K562 (cell line): ENCODE data around the gene ATL1. TPM values are rescaled to one million over a fixed set of nuclear protein-coding genes. Genes with fewer than 3 reads are reported as not detected.

Experiments
- ATAC-seq: fragments of 200-7000 bp; cut with Tn5 transposase; 3 replicates; pipeline ENCODE4 v1.9.1; 2020; ENCODE audit warnings: moderate library complexity
- BruUV-seq: library from RNA; stranded (reverse); fragments of 400-500 nt; replicated peaks from 2 replicates; lab custom pipeline; 2021; lab: Mats Ljungman, UMichigan
- CTCF ChIA-PET: fragments of 300-600 bp; formaldehyde crosslinking; extraction: SDS; loops from one replicate; lab custom pipeline; 2021; ENCODE audit warnings: low intra/inter-chr PET ratio; lab: Yijun Ruan, JAX
- POLR2A ChIA-PET: fragments of 300-600, 350-650 bp; sonication (Branson Sonifier 250); formaldehyde crosslinking; extraction: SDS; loops from one replicate; lab custom pipeline; 2021; ENCODE audit warnings: antibody characterized with exemption, inconsistent platforms; lab: Yijun Ruan, JAX
- DNase-seq, 4 experiments: peaks; one replicate each; pipeline versions ENCODE4 v3.0.0 to v3.0.0-alpha.2; 2011 to 2018; ENCODE audit warnings: low spot score in 3 of 4, mixed read lengths in 3 of 4; ENCODE audit errors: extremely low read depth in 1 of 4
- FAIRE-seq: peaks from 2 replicates; lab custom pipeline; 2011; peaks lifted over from hg19 to GRCh38; lab: Jason Lieb, UNC
- H2AFZ ChIP-seq: 2 replicates; pipeline ENCODE4 v1.6.0; 2011; ENCODE audit warnings: low read depth, low read length, control low read depth, inconsistent platforms
- H3K27ac ChIP-seq: fragments of 200-600 bp; 3 replicates; pipeline ENCODE4 v1.8.0; 2011; ENCODE audit warnings: low read depth, mild to moderate bottlenecking, control low read depth, inconsistent platforms, low read length, moderate library complexity, mixed read lengths; ENCODE audit errors: extremely low read depth
- H3K27me3 ChIP-seq, 2 experiments: fragments of 300-600 bp in 1 of 2; 2 replicates in 1 of 2; 3 replicates in 1 of 2; pipeline versions ENCODE4 v1.6.0 to v1.8.0; 2011; ENCODE audit warnings: inconsistent platforms in 2 of 2, low read length in 2 of 2, mild to moderate bottlenecking in 1 of 2, mixed read lengths in 1 of 2, moderate library complexity in 1 of 2; ENCODE audit not compliant: control insufficient read depth in 2 of 2, insufficient read depth in 2 of 2
- H3K36me3 ChIP-seq: fragments of 300-600 bp; 3 replicates; pipeline ENCODE4 v1.8.0; 2011; ENCODE audit warnings: mild to moderate bottlenecking, low read length, inconsistent platforms; ENCODE audit not compliant: control insufficient read depth, insufficient read depth
- H3K4me1 ChIP-seq, 2 experiments: fragments of 200-600 bp in 1 of 2; replicated peaks in 1 of 2; 2 replicates in 1 of 2; 3 replicates in 1 of 2; pipeline versions ENCODE4 v1.5.1 to v1.8.0; 2011; ENCODE audit warnings: inconsistent platforms in 2 of 2, low read length in 2 of 2, mild to moderate bottlenecking in 1 of 2, mixed read lengths in 1 of 2, moderate library complexity in 1 of 2; ENCODE audit not compliant: control insufficient read depth in 2 of 2, insufficient read depth in 2 of 2
- H3K4me2 ChIP-seq: 2 replicates; pipeline ENCODE4 v1.6.1; 2011; ENCODE audit warnings: low read length, control low read depth, inconsistent platforms, mixed read lengths; ENCODE audit not compliant: insufficient read depth
- H3K4me3 ChIP-seq: fragments of 200-600 bp; sonication (generic), shearing (Covaris generic); 2 replicates; pipeline ENCODE4 v1.5.1; 2016; ENCODE audit warnings: control low read depth, inconsistent platforms
- H3K79me2 ChIP-seq: fragments of 200-600 bp; 3 replicates; pipeline ENCODE4 v1.8.0; 2011; ENCODE audit warnings: low read length, inconsistent platforms; ENCODE audit not compliant: control insufficient read depth, insufficient read depth
- H3K9ac ChIP-seq, 2 experiments: 2 replicates each; pipeline versions ENCODE4 v1.6.0 to v1.6.1; 2011; ENCODE audit warnings: low read depth in 2 of 2, low read length in 2 of 2, control low read depth in 1 of 2, inconsistent platforms in 1 of 2, mild to moderate bottlenecking in 1 of 2, mixed read lengths in 1 of 2; ENCODE audit not compliant: insufficient read depth in 1 of 2
- H3K9me1 ChIP-seq: one replicate; pipeline ENCODE4 v1.6.0; 2011; ENCODE audit warnings: inconsistent platforms, mild to moderate bottlenecking, low read length, moderate library complexity; ENCODE audit not compliant: control insufficient read depth, insufficient read depth
- H3K9me3 ChIP-seq: replicated peaks from 2 replicates; pipeline ENCODE4 v1.5.1; 2011; ENCODE audit warnings: low read depth, low read length, inconsistent platforms; ENCODE audit not compliant: control insufficient read depth, insufficient read depth
- H4K20me1 ChIP-seq: replicated peaks from 2 replicates; pipeline ENCODE4 v1.6.1; 2011; ENCODE audit warnings: low read length, inconsistent platforms, mixed read lengths; ENCODE audit not compliant: control insufficient read depth, insufficient read depth
- BACH1 ChIP-seq: fragments of 200-800 bp; sonication (Bioruptor generic); IDR thresholded peaks from 2 replicates; pipeline ENCODE4 v1.6.1; 2016; ENCODE audit warnings: missing genetic modification characterization, missing compliant biosample characterization
- C11orf30 ChIP-seq: fragments of 450-650 bp; IDR thresholded peaks from 2 replicates; pipeline ENCODE4 v1.6.1; 2016; ENCODE audit warnings: low read depth, mild to moderate bottlenecking
- GATAD2B ChIP-seq: fragments of 450-650 bp; IDR thresholded peaks from 2 replicates; pipeline ENCODE4 v1.6.1; 2017; ENCODE audit warnings: mild to moderate bottlenecking, borderline replicate concordance
- MCM7 ChIP-seq, 2 experiments: fragments of 450-650 bp; IDR thresholded peaks; 2 replicates each; pipeline ENCODE4 v1.6.1; 2016 to 2018
- MTA1 ChIP-seq: fragments of 450-650 bp; IDR thresholded peaks from 2 replicates; pipeline ENCODE4 v1.6.1; 2017; ENCODE audit warnings: borderline replicate concordance
- NR3C1 ChIP-seq: sonication (generic); formaldehyde crosslinking; IDR thresholded peaks from 2 replicates; pipeline ENCODE4 v1.8.1; 2022; ENCODE audit warnings: missing genetic modification reagents
- TEAD2 ChIP-seq: fragments of 450-650 bp; IDR thresholded peaks from 2 replicates; pipeline ENCODE4 v1.6.1; 2016; ENCODE audit warnings: missing genetic modification characterization, control low read depth, missing compliant biosample characterization
- TOE1 ChIP-seq, 2 experiments: fragments of 450-650 bp in 1 of 2; sonication (generic) in 1 of 2; formaldehyde crosslinking in 1 of 2; IDR thresholded peaks; 2 replicates each; pipeline versions ENCODE4 v1.7.1 to v1.8.0; 2016 to 2022; ENCODE audit warnings: borderline replicate concordance in 2 of 2, mild to moderate bottlenecking in 2 of 2, antibody characterized with exemption in 1 of 2, inconsistent platforms in 1 of 2, low read depth in 1 of 2, missing genetic modification reagents in 1 of 2, moderate library complexity in 1 of 2
- XRCC5 ChIP-seq: fragments of 200-400 bp; formaldehyde crosslinking; IDR thresholded peaks from 2 replicates; pipeline ENCODE4 v1.6.1; 2017; ENCODE audit warnings: low read depth, mild to moderate bottlenecking, low read length
- ZFX ChIP-seq: sonication (generic); formaldehyde crosslinking; IDR thresholded peaks from 2 replicates; pipeline ENCODE4 v1.8.0; 2022; ENCODE audit warnings: mild to moderate bottlenecking, missing genetic modification reagents, moderate library complexity
- ZNF146 ChIP-seq: IDR thresholded peaks from one replicate; pipeline ENCODE4 v1.6.1; 2018; ENCODE audit warnings: missing compliant biosample characterization; ENCODE audit not compliant: unreplicated experiment
- WGBS: fragments of 100-300 bp; shearing (Covaris generic); methylation state at CpG from one replicate; pipeline ENCODE4 v1.1.6; 2016; ENCODE audit warnings: low coverage, mixed read lengths; ENCODE audit not compliant: insufficient coverage; ENCODE audit errors: missing lambda C conversion rate; 5-methylcytosine and 5-hydroxymethylcytosine counted together
- in situ Hi-C: fragments of 300-500 bp; cut with MboI; formaldehyde crosslinking; loops from 4 replicates; pipeline ENCODE4 v1.15.0; 2018; ENCODE audit warnings: inconsistent platforms, mixed read lengths
- intact Hi-C: fragments of 100-400 bp; cut with micrococcal nuclease; formaldehyde crosslinking; loops from 2 replicates; pipeline ENCODE4 v1.14.2; 2022
- polyA plus RNA-seq, 8 experiments: library from polyadenylated mRNA; depleted of rRNA in 4 of 8; stranded (reverse) in 5 of 8; unstranded in 3 of 8; fragments of >200 nt; fragmentation: Nextera tagmentation in 2 of 8; fragmentation: Illumina TruSeq in 1 of 8; extraction: Ambion mirVana in 2 of 8; extraction: Trizol in 1 of 8; gene quantifications; 2 replicates each; pipeline versions ENCODE4 v1.2.1 to v1.2.3, GENCODE V29; 2011 to 2014; ENCODE audit warnings: inconsistent platforms in 1 of 8, missing spikeins in 1 of 8
- total RNA-seq, 7 experiments: library from RNA; depleted of rRNA in 6 of 7; stranded (reverse); fragments of >200 nt in 6 of 7; fragmentation: Illumina TruSeq in 2 of 7; extraction: Trizol in 2 of 7; gene quantifications; 2 replicates each; pipeline versions ENCODE4 v1.2.1 to v1.2.3, GENCODE V29; 2011 to 2021; ENCODE audit warnings: low replicate concordance in 1 of 7
- TF ChIP-seq, protein P1 (sequence below): fragments of 450-650 bp; IDR thresholded peaks from 2 replicates; pipeline ENCODE4 v1.6.1; 2014; ENCODE audit warnings: low read depth, mild to moderate bottlenecking, moderate library complexity, borderline replicate concordance
- TF ChIP-seq, protein P2 (sequence below), 2 experiments: IDR thresholded peaks; 2 replicates each; pipeline ENCODE4 v1.6.1; 2012; ENCODE audit warnings: improper control_type of control experiment in 2 of 2, low read depth in 2 of 2, low read length in 2 of 2, borderline replicate concordance in 1 of 2
- TF ChIP-seq, protein P3 (sequence below): fragments of 450-650 bp; formaldehyde crosslinking; IDR thresholded peaks from 2 replicates; pipeline ENCODE4 v1.4.0; 2020; ENCODE audit warnings: mild to moderate bottlenecking, moderate library complexity
- TF ChIP-seq, protein P4 (sequence below): fragments of 250-450 bp; sonication (Bioruptor Pico); IDR thresholded peaks from 2 replicates; pipeline ENCODE4 v1.8.0; 2022; ENCODE audit warnings: moderate library complexity, mild to moderate bottlenecking, inconsistent platforms

The ATL1 gene
- total and polyA plus RNA-seq, 9 of the 15 experiments (the other 6 are each of a cell fraction or from before 2014, with no cell fraction given), result 0.04 to 0.16 (median 0.07) TPM; not detected in 4

DNA sequence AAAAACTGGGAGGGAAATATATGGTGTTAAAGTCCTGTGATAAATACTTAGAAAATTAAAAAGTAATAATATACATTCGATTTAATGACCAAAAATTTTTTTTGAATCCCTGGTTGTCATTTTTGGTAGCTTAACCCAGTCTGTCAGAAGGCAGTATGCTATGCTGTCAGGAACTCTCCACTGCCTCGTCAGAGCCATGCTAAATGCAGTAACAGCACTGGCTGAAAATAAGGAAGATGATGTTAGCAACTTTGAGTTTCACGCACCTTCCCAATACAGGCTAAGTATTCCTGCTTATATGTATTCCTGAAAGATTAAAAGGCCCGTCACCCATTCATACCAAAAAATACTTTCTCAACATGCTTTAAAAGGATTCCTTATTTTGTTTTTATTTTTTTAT lies 74.0 kb downstream of the ATL1 start:
- WGBS, result 69% methylated on average over 4 of the region's 4 CpGs
- no peak for ATAC-seq
- no peak overlapping the region for H3K4me3 ChIP-seq
- no peak overlapping the region for H3K27ac ChIP-seq
- H3K4me2 ChIP-seq, result no peak overlapping the region
- no peaks in the 10 kb centered on the region for H4K20me1 ChIP-seq
- no peaks in the 10 kb centered on the region for H3K4me1 ChIP-seq
- in situ Hi-C loops (no loop called here), intact Hi-C loops (no loop called here)
- no peak overlapping the region for H2AFZ ChIP-seq
- BruUV-seq, result TSS peak; percentile 37
- no peak overlapping the region for H3K9ac ChIP-seq
- ChIA-PET POLR2A (no interaction called here), CTCF (no interaction called here)
- no peak for FAIRE-seq
- H3K36me3 ChIP-seq, result peaks cover 15% of the 10 kb centered on the region; the same call in 1 of the 3 replicates
- no peaks in the 10 kb centered on the region for H3K9me1 ChIP-seq
- H3K79me2 ChIP-seq, result no peaks in the 10 kb centered on the region
- H3K9me3 ChIP-seq, result no peaks in the 10 kb centered on the region
- no peaks in the 10 kb centered on the region for H3K27me3 ChIP-seq
- DNase-seq, result no peak
- TF ChIP-seq ZFX, result no peak
- no peak for TF ChIP-seq TEAD2
- no peak for TF ChIP-seq XRCC5
- no peak for TF ChIP-seq TOE1 (IDR thresholded peaks at IDR 0.05; ENCODE audit: borderline replicate concordance)
- no peak for TF ChIP-seq TOE1 (CRISPR knock-in tag; IDR thresholded peaks at IDR 0.05; ENCODE audit: borderline replicate concordance, low read depth)
- no peak for TF ChIP-seq ZNF146
- TF ChIP-seq, protein P1, sequence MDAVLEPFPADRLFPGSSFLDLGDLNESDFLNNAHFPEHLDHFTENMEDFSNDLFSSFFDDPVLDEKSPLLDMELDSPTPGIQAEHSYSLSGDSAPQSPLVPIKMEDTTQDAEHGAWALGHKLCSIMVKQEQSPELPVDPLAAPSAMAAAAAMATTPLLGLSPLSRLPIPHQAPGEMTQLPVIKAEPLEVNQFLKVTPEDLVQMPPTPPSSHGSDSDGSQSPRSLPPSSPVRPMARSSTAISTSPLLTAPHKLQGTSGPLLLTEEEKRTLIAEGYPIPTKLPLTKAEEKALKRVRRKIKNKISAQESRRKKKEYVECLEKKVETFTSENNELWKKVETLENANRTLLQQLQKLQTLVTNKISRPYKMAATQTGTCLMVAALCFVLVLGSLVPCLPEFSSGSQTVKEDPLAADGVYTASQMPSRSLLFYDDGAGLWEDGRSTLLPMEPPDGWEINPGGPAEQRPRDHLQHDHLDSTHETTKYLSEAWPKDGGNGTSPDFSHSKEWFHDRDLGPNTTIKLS, result no peak
- TF ChIP-seq, protein P2, sequence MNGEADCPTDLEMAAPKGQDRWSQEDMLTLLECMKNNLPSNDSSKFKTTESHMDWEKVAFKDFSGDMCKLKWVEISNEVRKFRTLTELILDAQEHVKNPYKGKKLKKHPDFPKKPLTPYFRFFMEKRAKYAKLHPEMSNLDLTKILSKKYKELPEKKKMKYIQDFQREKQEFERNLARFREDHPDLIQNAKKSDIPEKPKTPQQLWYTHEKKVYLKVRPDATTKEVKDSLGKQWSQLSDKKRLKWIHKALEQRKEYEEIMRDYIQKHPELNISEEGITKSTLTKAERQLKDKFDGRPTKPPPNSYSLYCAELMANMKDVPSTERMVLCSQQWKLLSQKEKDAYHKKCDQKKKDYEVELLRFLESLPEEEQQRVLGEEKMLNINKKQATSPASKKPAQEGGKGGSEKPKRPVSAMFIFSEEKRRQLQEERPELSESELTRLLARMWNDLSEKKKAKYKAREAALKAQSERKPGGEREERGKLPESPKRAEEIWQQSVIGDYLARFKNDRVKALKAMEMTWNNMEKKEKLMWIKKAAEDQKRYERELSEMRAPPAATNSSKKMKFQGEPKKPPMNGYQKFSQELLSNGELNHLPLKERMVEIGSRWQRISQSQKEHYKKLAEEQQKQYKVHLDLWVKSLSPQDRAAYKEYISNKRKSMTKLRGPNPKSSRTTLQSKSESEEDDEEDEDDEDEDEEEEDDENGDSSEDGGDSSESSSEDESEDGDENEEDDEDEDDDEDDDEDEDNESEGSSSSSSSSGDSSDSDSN (IDR thresholded peaks at IDR 0.05; ENCODE audit: borderline replicate concordance in 1 of 2, low read depth in 2 of 2, low read length in 2 of 2), result no peak
- TF ChIP-seq GATAD2B, result no peak
- TF ChIP-seq, protein P3, sequence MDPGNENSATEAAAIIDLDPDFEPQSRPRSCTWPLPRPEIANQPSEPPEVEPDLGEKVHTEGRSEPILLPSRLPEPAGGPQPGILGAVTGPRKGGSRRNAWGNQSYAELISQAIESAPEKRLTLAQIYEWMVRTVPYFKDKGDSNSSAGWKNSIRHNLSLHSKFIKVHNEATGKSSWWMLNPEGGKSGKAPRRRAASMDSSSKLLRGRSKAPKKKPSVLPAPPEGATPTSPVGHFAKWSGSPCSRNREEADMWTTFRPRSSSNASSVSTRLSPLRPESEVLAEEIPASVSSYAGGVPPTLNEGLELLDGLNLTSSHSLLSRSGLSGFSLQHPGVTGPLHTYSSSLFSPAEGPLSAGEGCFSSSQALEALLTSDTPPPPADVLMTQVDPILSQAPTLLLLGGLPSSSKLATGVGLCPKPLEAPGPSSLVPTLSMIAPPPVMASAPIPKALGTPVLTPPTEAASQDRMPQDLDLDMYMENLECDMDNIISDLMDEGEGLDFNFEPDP (CRISPR knock-in tag), result no peak
- TF ChIP-seq NR3C1 (CRISPR knock-in tag), result no peak
- no peak for TF ChIP-seq MCM7 (IDR thresholded peaks at IDR 0.05)
- TF ChIP-seq MTA1, result no peak
- no peak for TF ChIP-seq BACH1 (tag)
- TF ChIP-seq, protein P4, sequence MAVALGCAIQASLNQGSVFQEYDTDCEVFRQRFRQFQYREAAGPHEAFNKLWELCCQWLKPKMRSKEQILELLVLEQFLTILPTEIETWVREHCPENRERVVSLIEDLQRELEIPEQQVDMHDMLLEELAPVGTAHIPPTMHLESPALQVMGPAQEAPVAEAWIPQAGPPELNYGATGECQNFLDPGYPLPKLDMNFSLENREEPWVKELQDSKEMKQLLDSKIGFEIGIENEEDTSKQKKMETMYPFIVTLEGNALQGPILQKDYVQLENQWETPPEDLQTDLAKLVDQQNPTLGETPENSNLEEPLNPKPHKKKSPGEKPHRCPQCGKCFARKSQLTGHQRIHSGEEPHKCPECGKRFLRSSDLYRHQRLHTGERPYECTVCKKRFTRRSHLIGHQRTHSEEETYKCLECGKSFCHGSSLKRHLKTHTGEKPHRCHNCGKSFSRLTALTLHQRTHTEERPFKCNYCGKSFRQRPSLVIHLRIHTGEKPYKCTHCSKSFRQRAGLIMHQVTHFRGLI, result no peak
- no peak for TF ChIP-seq C11orf30
